AG08396 (cell line): ENCODE data around the gene B3GALNT1.
A peak's percentile ranks its signal among the peaks of the same experiment; 100 is the strongest.
"Not testable (repeated sequence)": the region's sequence is repeated elsewhere in the genome, so short reads cannot be mapped to it uniquely, and the experiment has no call there.

Source experiments
- DNase-seq: peaks from one replicate; pipeline ENCODE4 v3.0.0; 2012; ENCODE audit warnings: low spot score, mixed read lengths

Gene B3GALNT1

GRCh38 chr3:161073181-161073580 is 32.0 kb downstream of the B3GALNT1 start:
- DNase-seq, result no peak

- no peak for DNase-seq
These were observed 32.4 kb downstream of the B3GALNT1 start for GRCh38 chr3:161072751-161073150.

- DNase-seq, result no peak
These were observed 32.9 kb downstream of the B3GALNT1 start for GRCh38 chr3:161072211-161072621.

- no peak for DNase-seq
These were observed 34.0 kb downstream of the B3GALNT1 start for GRCh38 chr3:161070980-161071663.

GRCh38 chr3:161070252-161070930 is 34.8 kb downstream of the B3GALNT1 start:
- no peak for DNase-seq

GRCh38 chr3:161069511-161070251 is 35.5 kb downstream of the B3GALNT1 start:
- DNase-seq, result peak; percentile 27

- no peak for DNase-seq
These were observed 37.8 kb downstream of the B3GALNT1 start for GRCh38 chr3:161067335-161067734.

GRCh38 chr3:161066930-161067329 is 38.2 kb downstream of the B3GALNT1 start:
- DNase-seq, result no peak

- no peak for DNase-seq
These were observed 40.7 kb downstream of the B3GALNT1 start for GRCh38 chr3:161064413-161064812.

- DNase-seq, result no peak
These were observed 50.1 kb downstream of the B3GALNT1 start for GRCh38 chr3:161054860-161055604.

- no peak for DNase-seq
These were observed 53.3 kb downstream of the B3GALNT1 start for GRCh38 chr3:161051856-161052255.

GRCh38 chr3:161050935-161051334 is 54.2 kb downstream of the B3GALNT1 start:
- DNase-seq, result no peak

GRCh38 chr3:161049683-161050248 is 55.4 kb downstream of the B3GALNT1 start:
- no peak for DNase-seq

- DNase-seq, result no peak
These were observed 61.7 kb downstream of the B3GALNT1 start for GRCh38 chr3:161043336-161044035.

- DNase-seq, result peak; percentile 10
These were observed 63.1 kb downstream of the B3GALNT1 start for GRCh38 chr3:161042023-161042501.

- no peak for DNase-seq
These were observed 66.4 kb downstream of the B3GALNT1 start for GRCh38 chr3:161038725-161039124.

- DNase-seq, result no peak
These were observed 69.4 kb downstream of the B3GALNT1 start for GRCh38 chr3:161035711-161036110.

GRCh38 chr3:161034913-161035550 is 70.1 kb downstream of the B3GALNT1 start:
- DNase-seq, result not testable (repeated sequence)
